ENCODE results near the gene ANK2. TPM values are rescaled to one million over a fixed set of nuclear protein-coding genes. Genes with fewer than 3 reads are reported as not detected.

The ANK2 gene
- total RNA-seq, 1 experiment from 2014 or later: 5.5 TPM

DNA sequence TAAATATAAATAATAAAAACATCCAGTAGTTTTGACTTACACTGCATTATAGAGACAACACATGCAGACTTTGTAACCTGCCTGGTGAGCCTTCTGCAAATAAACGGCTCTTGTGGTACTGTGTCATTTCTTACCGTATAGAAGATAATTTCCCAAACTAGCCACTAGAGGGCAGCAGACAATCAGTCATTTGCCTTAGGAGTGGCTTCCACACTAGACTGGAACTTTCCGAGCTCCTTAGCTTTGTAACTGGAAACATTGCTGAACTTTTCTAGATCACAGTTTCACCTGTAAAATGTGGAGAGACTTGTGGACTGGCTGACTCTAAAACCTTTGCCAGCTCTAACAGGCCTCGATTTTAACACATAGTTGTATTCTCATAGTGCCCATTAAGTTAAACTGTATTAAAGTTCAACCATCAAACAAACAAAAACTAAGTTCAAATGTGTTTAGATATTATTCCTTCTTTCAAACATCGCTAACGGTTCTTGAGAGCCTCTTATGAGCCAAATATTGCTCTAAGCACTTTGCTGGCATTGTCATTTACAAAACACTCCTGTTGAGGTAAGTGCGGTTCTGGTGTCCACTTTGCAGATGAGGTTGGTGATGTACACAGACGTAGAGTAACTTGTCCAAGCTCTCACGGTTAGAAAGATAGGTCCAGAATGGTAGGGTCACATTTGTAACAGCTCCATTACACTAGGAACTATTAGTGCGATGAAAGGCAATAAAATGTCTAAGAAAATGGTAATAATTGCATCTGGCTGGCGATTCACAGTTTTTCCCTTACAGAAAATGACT, 345.5 kb downstream of the ANK2 start:
- peak overlapping the region; percentile 61; the same call in 1 of the 2 replicates for H3K27ac ChIP-seq (ENCODE audit: low read length)
- intact Hi-C loops (cut with micrococcal nuclease; ENCODE audit: unreplicated experiment): loop anchor here (2.0 to 10.0 kb wide), 3 partner anchors 367 to 990 kb away; partner anchors contain the start of gene CAMK2D
- TF ChIP-seq, protein P1, sequence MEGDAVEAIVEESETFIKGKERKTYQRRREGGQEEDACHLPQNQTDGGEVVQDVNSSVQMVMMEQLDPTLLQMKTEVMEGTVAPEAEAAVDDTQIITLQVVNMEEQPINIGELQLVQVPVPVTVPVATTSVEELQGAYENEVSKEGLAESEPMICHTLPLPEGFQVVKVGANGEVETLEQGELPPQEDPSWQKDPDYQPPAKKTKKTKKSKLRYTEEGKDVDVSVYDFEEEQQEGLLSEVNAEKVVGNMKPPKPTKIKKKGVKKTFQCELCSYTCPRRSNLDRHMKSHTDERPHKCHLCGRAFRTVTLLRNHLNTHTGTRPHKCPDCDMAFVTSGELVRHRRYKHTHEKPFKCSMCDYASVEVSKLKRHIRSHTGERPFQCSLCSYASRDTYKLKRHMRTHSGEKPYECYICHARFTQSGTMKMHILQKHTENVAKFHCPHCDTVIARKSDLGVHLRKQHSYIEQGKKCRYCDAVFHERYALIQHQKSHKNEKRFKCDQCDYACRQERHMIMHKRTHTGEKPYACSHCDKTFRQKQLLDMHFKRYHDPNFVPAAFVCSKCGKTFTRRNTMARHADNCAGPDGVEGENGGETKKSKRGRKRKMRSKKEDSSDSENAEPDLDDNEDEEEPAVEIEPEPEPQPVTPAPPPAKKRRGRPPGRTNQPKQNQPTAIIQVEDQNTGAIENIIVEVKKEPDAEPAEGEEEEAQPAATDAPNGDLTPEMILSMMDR (IDR thresholded peaks at IDR 0.05): peak; percentile 72
- TF ChIP-seq POLR2AphosphoS5 (IDR thresholded peaks at IDR 0.05; ENCODE audit: low read depth, low read length): no peak
- DNase-seq (ENCODE audit: low read depth, low spot score) (peak; percentile 77), ATAC-seq (peak; percentile 100)
- no peak overlapping the region for H3K4me3 ChIP-seq (ENCODE audit: low read depth in 2 of 2, low read length in 2 of 2)
- in situ Hi-C loops (cut with HindIII; ENCODE audit: low pct_unique_long_range_greater_than_20kb, low sequenced_read_pairs): no loop called here
- ChIA-PET POLR2A (no interaction called here), CTCF (interaction anchor here (0.7 to 1.6 kb wide), 3 partner anchors 73 to 993 kb away, joined by 3 to 5 read pairs (median 3); no protein-coding TSS in a partner anchor)
- BruUV-seq (replicated peaks): no TSS peak
- H3K9me3 ChIP-seq (ENCODE audit: control insufficient read depth, insufficient read depth, low read depth, low read length): no peaks in the 10 kb centered on the region
- no peaks in the 10 kb centered on the region for H3K36me3 ChIP-seq (ENCODE audit: control insufficient read depth, insufficient read depth, low read length)
- H3K27me3 ChIP-seq (ENCODE audit: control insufficient read depth, insufficient read depth, low read length): no peaks in the 10 kb centered on the region
- H3K4me1 ChIP-seq (ENCODE audit: control insufficient read depth, insufficient read depth, low read length): peaks cover 3% of the 10 kb centered on the region; the same call in 1 of the 2 replicates

GRCh38 chr4:113397114-113397701, 347.8 kb downstream of the ANK2 start:
- in situ Hi-C loops (cut with HindIII; ENCODE audit: low pct_unique_long_range_greater_than_20kb, low sequenced_read_pairs) (no loop called here), intact Hi-C loops (cut with micrococcal nuclease; ENCODE audit: unreplicated experiment) (loop anchor here (5.0 to 10.0 kb wide), 2 partner anchors 365 to 498 kb away; partner anchors contain the start of gene CAMK2D)
- H3K9me3 ChIP-seq (ENCODE audit: control insufficient read depth, insufficient read depth, low read depth, low read length): no peaks in the 10 kb centered on the region
- no peak overlapping the region for H3K27ac ChIP-seq (ENCODE audit: low read length)
- H3K36me3 ChIP-seq (ENCODE audit: control insufficient read depth, insufficient read depth, low read length): no peaks in the 10 kb centered on the region
- ATAC-seq (no peak), DNase-seq (ENCODE audit: low read depth, low spot score) (no peak)
- CTCF ChIA-PET: interaction anchor here (0.7 kb wide), 1 partner anchor 738 kb away, joined by 4 read pairs; no protein-coding TSS in a partner anchor
- H3K4me3 ChIP-seq (ENCODE audit: low read depth in 2 of 2, low read length in 2 of 2): no peak overlapping the region
- no TSS peak for BruUV-seq (replicated peaks)
- H3K27me3 ChIP-seq (ENCODE audit: control insufficient read depth, insufficient read depth, low read length): no peaks in the 10 kb centered on the region
- TF ChIP-seq, protein P1 (IDR thresholded peaks at IDR 0.05): no peak
- TF ChIP-seq POLR2AphosphoS5 (IDR thresholded peaks at IDR 0.05; ENCODE audit: low read depth, low read length): no peak
- no peak for TF ChIP-seq REST (IDR thresholded peaks at IDR 0.05; ENCODE audit: insufficient read depth in 1 of 2, low read depth in 2 of 2, low read length in 1 of 2)
- no peak for TF ChIP-seq TCF7L2 (IDR thresholded peaks at IDR 0.05; ENCODE audit: low read depth, low read length)
- no peak for TF ChIP-seq SIN3A (IDR thresholded peaks at IDR 0.05; ENCODE audit: borderline replicate concordance, insufficient read depth, low read depth, low read length)
- POLR2A ChIA-PET: no interaction called here
- H3K4me1 ChIP-seq (ENCODE audit: control insufficient read depth, insufficient read depth, low read length): peaks cover 3% of the 10 kb centered on the region; the same call in 1 of the 2 replicates

All from Panc1 (cell line).